HS-27A (cell line): ENCODE results near the gene ANKH.
"Not testable (repeated sequence)": the region's sequence is repeated elsewhere in the genome, so short reads cannot be mapped to it uniquely, and the experiment has no call there.

Experiments used
- DNase-seq: peaks from one replicate; pipeline ENCODE4 v3.0.0-alpha.2; 2012; ENCODE audit warnings: low read depth, missing footprints

The ANKH gene

GRCh38 chr5:14826714-14827113, 44.9 kb downstream of the ANKH start:
- no peak for DNase-seq

DNA sequence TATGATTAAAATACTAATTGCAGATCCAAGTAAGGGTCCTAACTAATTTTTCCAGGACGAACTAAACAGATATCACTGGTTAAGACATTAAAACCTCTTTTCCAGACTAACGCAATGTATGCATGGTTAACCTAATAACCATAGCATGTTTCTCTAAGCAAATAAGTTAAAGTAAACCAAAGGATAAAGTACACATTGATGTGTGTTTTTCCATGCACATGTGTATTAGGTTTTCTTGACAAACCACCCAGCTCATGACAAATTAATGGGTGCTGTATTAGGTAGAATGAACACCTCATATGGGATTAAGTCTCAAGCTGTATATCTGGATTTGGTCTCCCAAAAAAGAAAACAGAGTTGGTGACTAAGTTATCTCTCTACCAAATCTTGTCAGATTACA, 45.6 kb downstream of the ANKH start:
- no peak for DNase-seq

DNA sequence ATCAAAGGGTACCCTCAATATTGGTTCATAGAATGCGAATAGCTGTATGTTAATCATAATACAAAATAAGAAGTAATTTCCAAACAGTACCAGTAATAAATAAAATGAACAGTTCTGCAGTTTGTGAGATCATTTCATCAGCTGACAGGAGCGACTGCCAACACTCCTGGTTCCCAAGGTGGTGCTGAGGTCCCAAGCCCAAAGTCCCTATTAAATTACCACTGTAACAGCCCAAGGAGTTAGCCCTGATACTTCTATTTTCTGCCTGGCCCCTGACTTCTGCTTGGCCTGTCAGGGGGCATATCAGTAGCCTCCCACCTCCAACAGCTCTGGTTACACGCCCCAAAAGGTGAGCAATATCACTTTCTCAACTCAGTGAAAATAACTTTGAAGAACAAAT, 47.1 kb downstream of the ANKH start:
- DNase-seq: no peak

DNA sequence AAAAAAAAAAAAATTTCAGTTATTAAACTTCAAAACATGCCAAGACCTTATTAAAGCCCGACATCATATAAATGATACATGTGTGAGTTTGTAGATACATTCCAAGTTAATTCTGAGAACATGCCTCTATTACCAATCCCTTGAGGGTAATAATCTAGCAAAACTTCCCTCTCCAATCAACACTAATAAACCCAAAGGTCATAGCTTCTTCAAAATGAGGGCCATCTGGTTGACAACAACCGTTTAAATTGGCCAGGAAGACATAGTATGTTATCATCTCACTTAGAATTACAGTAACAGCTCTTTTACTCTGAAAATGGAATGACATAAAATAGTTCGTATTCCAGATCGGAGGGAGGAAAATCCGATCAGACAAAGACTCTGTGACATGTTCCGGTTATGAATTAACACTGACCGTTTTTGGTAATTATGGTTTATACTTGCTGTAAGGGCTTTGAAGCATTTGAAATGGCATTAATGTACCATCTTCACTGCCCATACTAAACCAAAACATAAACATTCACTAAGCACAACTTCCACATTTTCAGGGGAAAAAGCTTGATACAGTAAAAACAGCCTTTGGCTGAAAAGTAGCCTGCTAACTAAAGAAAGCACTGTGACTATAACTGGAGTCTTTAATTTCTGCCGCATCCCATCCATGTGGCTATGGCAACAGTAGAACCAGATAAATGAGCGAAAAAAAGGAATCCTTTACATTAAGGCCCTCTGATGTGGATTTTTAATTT, 50.3 kb downstream of the ANKH start:
- DNase-seq: no peak

DNA sequence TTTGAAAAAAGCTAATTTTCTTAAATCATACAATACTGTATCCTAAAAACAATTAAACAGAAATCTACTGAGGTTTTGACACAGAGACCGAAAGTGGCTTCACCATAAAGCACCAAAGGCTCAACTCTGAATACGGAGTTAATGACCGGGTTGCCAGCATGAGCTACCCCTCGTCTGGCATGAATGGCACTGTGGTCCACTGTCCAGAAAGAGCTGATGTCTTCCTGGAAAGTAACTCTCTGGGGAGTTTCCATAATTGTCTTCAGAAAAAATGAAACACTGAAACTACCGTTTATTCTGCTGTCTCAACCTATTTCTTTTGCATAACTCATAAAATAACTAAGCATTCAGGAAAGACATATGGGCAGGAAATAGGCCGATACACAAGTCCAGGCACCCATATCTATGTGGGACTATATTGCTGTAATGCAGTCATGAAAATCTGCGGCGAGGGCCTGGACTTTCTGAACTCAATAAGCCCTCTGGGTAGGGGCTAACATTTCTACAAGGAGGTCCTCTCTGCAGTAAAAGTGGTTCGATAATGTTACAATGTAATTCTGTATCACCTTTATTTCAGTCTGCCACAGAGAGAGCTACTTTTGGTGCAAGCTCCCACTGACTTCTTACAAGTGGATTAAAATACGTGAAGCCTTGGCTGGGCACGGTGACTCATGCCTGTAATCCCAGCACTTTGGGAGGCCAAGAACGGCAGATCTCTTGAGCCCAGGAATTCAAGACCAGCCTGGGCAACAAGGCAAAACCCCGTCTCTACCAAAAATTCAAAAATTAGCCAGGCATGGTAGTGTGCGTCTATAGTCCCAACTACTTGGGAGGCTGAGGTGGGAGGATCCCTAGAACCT, 52.4 kb downstream of the ANKH start:
- DNase-seq: no peak

DNA sequence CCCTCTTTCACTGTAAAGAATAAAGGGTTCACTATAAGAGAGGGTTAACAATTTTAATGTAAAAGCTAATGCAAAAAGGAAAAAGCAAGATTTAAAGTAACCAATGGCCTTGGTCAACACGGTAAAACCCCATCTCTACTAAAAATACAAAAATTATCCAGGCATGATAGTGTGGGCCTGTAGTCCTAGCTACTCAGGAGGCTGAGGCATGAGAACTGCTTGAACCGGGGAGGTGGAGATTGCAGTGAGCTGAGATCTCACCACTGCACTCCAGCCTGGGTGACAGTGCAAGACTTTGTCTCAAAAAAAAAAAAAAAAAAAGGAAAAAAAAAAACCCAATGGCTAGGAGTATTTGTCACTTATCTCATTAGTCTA, 53.8 kb downstream of the ANKH start:
- not testable (repeated sequence) for DNase-seq

DNA sequence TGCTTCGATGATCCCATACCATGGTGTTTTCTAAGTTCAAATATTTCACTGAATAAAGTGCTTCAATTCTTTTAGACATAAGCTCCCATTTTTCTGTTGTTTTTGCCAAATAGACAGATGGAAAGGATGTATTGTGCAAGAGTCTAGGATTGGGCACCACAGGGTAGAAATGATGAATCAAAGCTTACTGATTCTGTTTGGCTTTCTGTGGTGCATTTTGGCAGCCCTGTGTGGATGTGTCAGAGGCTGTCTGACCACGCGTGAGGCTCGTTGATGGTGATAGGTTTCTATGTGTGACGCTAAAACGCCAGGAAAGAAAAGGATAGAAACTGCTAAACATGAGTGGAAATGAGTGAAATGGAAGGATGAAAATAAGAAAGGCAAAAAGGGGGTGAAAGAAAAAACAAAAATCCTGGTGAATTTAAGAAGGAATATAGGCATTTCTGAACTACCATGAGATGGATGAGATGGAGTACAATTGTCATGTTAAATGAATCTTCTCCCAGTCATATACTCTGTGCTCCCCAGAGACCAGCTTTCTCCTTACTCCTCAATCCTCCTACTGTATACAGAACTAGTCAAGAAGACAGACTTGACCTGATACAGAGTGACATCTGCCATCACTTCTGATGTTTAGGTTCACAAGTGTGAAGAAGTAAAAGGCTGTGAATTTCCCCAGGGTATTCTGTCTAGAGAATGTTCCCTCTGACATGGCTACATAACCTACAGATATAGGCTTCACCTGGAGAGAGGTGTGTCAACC, 54.4 kb downstream of the ANKH start:
- no peak for DNase-seq

DNA sequence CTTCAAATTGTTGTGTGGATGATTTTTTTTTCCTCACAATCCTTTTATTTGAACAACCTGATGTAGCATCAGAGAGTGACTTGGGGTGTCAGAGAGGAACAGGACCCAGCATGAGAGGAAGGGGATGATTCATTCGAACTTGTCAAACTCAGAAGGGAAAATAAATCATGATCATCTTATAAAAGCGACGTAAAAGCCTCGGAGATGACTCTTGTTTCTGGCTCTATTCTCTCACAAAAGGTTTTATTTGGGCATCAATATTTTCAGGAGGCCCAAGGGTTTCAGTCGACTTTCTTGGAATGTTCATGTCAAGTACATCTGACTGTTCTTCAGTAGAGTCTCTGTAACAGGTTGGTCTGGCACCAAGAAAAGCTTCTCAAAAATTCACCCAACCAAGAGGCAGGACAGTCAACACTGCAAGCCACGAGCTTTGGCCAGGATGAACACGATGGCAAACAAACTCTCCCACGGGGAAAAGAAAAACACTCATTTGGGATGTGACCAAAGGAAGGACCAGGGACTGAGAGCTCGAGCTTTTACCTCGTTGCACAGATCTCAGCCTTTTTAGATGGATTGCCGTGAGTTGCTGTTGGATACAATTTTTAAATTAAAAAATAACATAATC, 55.1 kb downstream of the ANKH start:
- DNase-seq: no peak

DNA sequence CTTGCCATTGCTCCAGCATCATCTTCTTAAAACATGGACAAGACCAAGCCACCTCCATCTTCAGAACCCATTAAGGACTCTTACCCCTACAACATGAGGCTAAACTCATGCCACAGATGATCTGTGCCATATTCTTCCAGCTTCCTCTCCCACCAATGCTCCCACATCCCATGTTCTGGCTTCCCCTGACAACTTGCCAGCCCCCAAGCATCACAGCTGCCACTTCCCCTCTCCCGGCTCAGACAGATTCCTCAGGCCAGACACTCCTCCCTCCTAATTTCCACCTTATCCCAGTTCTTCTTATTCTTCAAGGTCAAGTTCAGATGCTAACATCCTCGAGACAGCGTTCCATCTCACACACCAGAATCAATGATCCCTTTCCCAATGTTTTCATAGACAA, 57.8 kb downstream of the ANKH start:
- DNase-seq: no peak

DNA sequence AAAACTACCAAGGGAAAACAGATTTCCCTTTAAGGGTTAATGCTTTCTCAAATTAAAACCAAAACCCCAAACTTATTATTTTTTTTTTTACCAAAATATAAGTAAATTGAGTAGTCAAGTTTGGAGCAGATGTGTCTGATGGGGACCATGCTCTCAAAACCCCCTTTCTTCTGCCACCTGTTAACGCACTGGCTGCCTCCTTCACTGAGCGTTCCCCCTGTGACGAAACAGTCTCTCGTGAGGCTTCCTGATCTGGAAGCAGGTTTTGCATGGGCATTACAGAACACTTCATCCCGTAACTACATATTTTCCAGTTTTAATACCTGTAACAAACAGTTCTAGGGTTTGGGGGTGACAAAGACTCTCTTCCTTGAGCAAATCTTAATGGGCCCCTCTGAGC, 59.4 kb downstream of the ANKH start:
- no peak for DNase-seq

DNA sequence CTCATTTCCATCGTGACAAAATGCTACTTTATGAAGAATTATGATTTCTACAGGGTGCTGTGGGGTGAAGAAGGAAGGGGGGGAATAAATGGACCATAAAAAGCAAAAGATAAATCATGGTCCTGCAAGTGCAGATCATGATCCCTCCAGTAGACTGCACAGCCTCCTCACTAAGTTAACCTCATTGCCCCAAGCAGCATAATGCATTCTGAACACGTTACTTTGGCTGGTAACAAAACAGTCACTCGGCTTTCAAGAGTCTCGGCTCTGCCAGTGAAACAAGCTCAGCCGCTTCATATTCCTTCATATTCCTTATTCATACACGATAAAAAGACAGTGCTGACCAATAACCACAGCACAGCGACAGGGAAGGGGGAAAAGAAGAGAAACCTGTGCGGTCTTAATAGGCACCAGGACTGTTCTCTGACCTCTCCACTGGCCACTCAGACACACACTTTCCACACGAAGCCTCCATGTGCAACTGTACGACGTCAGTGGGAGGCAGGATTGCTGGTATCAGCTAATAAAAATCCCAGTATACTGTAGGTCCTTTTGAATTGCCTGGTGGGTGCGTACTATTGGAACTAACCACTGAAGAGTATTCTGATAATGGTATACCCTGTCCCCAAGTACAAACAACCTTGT, 60.5 kb downstream of the ANKH start:
- no peak for DNase-seq

DNA sequence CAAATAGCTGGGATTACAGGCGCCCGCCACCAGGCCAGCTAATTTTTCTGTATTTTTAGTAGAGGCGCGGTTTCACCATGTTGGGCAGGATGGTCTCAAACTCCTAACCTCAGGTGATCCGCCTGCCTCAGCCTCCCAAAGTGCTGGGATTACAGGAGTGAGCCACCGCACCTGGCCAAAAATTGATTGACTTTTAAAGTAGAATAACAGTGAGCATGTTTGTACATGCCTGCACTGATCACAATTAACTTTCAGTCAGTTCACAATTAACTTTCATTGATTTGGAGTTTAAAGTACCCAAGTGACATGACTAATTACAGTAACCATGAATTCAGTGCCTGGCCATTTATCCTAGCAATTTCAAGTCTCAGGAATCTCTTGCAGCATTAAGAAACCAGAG, 61.3 kb downstream of the ANKH start:
- no peak for DNase-seq

- DNase-seq: peak; percentile 85
Measured at GRCh38 chr5:14809369-14810155, 62.0 kb downstream of the ANKH start.

DNA sequence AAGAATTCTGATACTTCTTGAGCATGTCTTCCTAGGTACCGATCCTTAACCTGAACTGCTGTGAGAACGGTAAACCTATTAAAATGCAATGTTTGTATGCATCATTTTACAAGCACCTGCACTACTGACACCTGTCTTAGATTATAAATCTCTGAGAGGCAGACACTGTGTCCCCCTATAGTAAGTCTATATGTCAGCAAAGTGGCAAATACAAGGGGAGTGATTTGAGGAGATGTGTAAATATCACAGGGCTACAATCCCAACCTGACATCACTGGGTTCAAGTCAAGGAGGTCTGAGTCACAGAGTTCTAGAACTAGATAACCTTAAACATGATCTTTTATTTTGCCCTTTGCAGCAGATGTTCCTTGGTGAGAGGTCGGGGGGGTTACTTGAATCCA, 64.1 kb downstream of the ANKH start:
- DNase-seq: no peak

- DNase-seq: no peak
Measured at GRCh38 chr5:14806456-14806855, 65.1 kb downstream of the ANKH start.

DNA sequence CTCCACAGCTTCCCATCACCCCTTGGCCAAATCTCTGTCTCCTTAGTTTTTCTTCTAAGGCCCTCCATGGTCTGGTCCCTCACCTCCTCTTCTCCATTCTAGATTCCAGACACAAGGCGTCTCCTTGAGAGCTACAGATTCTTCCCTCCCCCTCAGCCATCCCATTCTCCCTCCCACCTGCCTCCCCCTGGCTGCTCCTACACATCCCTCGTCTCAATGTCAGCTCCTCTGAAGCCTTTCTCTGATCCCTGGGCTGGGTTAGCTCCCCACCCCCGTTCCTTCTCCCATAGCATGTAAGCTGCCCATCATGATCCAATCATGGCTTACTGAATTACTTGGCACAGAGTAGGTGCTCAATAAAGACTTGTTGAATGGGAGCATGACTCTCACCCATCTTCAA, 69.0 kb downstream of the ANKH start:
- no peak for DNase-seq

- no peak for DNase-seq
Measured at GRCh38 chr5:14801792-14802191, 69.8 kb downstream of the ANKH start.

DNA sequence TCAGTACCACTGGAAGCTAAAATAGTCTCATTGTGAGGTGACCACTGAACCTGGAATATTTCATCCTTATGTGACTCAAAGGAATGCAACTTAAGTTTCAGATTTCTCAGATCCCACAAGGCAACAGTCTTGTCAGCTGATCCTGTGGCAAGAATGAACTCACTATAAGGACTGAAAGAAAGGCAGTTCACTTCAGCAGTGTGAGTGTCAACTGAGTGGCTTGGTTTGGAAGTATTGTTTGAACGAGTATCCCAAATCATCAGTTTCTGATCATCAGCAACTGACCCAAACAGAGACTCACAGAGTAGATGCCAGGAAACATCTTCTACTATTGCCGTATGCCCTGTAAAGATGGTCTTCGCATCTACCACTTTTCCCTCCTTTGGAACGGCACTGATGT, 74.2 kb downstream of the ANKH start:
- not testable (repeated sequence) for DNase-seq

DNA sequence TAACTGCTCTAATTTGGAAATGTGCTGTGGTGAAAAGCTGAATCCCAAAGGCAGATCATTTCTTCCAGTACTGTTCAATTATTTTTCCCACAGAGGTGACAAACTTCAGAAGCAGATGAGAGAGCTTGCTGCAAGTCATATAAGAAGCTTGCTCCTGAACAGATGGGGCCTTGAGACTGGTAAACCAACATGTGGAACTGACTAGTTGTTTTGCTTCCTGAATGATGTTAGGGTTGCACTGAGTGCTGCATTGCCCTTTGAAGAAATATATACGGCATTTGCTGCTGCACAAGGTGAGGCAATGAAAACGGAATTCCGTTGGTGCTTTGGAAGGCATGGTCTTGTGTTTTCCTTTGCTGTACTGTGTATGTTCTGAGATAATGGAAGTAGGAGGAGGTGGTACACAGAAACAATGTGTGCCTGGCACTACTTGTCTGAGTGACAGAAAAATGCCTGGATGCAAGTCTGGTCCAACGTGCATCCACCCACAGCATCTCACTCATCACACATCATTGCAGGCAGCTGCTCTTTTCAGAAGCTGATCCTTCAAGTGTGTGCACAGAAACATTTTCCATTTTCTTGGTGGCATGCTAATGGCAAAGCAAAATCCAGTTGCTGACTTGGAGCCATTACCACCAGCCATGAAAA, 76.9 kb downstream of the ANKH start:
- DNase-seq: no peak

DNA sequence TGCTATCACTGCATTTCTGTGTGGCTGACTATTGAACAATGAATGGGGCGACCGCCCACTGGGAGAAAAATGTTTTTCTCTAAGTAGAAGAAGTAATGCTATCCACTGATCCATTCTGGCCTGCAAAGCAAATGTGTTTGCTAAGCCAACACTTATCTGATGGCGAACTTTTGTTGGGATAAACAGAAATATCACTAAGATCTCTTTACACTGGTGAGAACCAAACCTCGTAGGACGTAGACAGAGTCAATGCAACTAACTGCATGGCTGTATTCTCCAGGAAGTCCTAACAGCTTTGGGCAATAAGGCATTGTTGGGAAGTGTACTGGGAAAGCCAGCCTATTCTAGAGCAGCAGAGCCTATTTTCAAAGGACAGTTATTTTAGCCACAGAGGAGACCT, 77.7 kb downstream of the ANKH start:
- DNase-seq: no peak

- DNase-seq: no peak
Measured at GRCh38 chr5:14790911-14791310, 80.7 kb downstream of the ANKH start.
